ENCODE measurements around the gene SPATA9. TPM values are rescaled to one million over a fixed set of nuclear protein-coding genes. Genes with fewer than 3 reads are reported as not detected.

The SPATA9 gene
- total RNA-seq, 1 experiment from 2014 or later, result 0.15 TPM

DNA sequence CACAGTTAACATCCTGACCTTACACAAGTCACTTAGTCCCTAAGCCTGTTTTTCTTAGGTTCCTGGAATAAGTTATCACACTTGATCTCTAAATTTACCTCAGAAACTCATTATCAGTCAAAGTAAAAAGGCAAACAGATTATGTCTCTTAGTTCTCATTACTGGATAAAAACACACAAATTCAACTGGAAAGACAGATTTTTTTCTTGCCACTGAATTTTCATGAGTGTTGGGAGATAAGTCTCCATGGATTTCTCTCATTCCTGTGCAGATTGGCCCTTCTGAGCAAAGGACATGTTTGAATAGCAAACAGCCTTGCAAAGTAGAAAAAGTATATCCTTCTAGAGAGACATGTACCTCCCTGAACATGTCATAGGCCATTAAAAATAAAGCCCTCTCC lies 10.2 kb downstream of the SPATA9 start:
- H3K36me3 ChIP-seq (ENCODE audit: control insufficient read depth, insufficient read depth, low read length), result no peaks in the 10 kb centered on the region
- intact Hi-C loops (cut with micrococcal nuclease; ENCODE audit: unreplicated experiment), result no loop called here
- H3K4me1 ChIP-seq (ENCODE audit: control insufficient read depth, insufficient read depth, low read length), result no peaks in the 10 kb centered on the region
- no peak for DNase-seq (ENCODE audit: low read depth, low spot score)
- no TSS peak for BruUV-seq (replicated peaks)
- in situ Hi-C loops (cut with HindIII; ENCODE audit: low pct_unique_long_range_greater_than_20kb, low sequenced_read_pairs), result no loop called here
- ChIA-PET POLR2A (no interaction called here), CTCF (no interaction called here)
- H3K4me3 ChIP-seq (ENCODE audit: low read depth in 2 of 2, low read length in 2 of 2), result no peak overlapping the region
- no peaks in the 10 kb centered on the region for H3K9me3 ChIP-seq (ENCODE audit: control insufficient read depth, insufficient read depth, low read depth, low read length)
- no peaks in the 10 kb centered on the region for H3K27me3 ChIP-seq (ENCODE audit: control insufficient read depth, insufficient read depth, low read length)
- TF ChIP-seq POLR2AphosphoS5 (IDR thresholded peaks at IDR 0.05; ENCODE audit: low read depth, low read length) (no peak), CTCF (IDR thresholded peaks at IDR 0.05) (no peak)
- H3K27ac ChIP-seq (ENCODE audit: low read length), result no peak overlapping the region
- no peak for ATAC-seq

DNA sequence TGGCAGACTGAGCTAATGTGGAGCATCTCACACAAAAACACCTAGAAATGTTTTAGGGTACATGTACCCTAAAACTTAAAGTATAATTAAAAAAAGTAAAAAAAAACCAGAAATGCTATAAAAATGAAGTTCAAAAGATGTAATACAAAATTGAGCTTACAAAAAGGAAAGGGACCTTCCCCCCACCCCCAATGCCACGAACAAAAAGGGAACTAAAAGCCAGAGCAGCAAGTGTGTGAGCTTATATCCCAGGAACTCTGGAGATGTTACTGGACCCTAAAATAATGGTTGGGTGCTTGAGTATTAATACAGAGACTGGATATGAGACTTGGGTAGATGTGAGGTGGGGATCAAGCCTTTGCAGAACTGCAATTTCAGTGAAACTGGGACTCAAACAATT lies 11.0 kb downstream of the SPATA9 start:
- no peak overlapping the region for H3K27ac ChIP-seq (ENCODE audit: low read length)
- H3K9me3 ChIP-seq (ENCODE audit: control insufficient read depth, insufficient read depth, low read depth, low read length), result no peaks in the 10 kb centered on the region
- DNase-seq (ENCODE audit: low read depth, low spot score) (no peak), ATAC-seq (no peak)
- intact Hi-C loops (cut with micrococcal nuclease; ENCODE audit: unreplicated experiment), result no loop called here
- no peak for TF ChIP-seq SIN3A (IDR thresholded peaks at IDR 0.05; ENCODE audit: borderline replicate concordance, insufficient read depth, low read depth, low read length)
- TF ChIP-seq, protein P1, sequence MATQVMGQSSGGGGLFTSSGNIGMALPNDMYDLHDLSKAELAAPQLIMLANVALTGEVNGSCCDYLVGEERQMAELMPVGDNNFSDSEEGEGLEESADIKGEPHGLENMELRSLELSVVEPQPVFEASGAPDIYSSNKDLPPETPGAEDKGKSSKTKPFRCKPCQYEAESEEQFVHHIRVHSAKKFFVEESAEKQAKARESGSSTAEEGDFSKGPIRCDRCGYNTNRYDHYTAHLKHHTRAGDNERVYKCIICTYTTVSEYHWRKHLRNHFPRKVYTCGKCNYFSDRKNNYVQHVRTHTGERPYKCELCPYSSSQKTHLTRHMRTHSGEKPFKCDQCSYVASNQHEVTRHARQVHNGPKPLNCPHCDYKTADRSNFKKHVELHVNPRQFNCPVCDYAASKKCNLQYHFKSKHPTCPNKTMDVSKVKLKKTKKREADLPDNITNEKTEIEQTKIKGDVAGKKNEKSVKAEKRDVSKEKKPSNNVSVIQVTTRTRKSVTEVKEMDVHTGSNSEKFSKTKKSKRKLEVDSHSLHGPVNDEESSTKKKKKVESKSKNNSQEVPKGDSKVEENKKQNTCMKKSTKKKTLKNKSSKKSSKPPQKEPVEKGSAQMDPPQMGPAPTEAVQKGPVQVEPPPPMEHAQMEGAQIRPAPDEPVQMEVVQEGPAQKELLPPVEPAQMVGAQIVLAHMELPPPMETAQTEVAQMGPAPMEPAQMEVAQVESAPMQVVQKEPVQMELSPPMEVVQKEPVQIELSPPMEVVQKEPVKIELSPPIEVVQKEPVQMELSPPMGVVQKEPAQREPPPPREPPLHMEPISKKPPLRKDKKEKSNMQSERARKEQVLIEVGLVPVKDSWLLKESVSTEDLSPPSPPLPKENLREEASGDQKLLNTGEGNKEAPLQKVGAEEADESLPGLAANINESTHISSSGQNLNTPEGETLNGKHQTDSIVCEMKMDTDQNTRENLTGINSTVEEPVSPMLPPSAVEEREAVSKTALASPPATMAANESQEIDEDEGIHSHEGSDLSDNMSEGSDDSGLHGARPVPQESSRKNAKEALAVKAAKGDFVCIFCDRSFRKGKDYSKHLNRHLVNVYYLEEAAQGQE (IDR thresholded peaks at IDR 0.05; ENCODE audit: insufficient read depth in 1 of 2, low read depth in 2 of 2, low read length in 1 of 2), result no peak
- no peak for TF ChIP-seq POLR2AphosphoS5 (IDR thresholded peaks at IDR 0.05; ENCODE audit: low read depth, low read length)
- TF ChIP-seq TCF7L2 (IDR thresholded peaks at IDR 0.05; ENCODE audit: low read depth, low read length), result no peak
- no peak for TF ChIP-seq CTCF (IDR thresholded peaks at IDR 0.05)
- H3K4me1 ChIP-seq (ENCODE audit: control insufficient read depth, insufficient read depth, low read length), result no peaks in the 10 kb centered on the region
- H3K4me3 ChIP-seq (ENCODE audit: low read depth in 2 of 2, low read length in 2 of 2), result no peak overlapping the region
- POLR2A ChIA-PET, result no interaction called here
- BruUV-seq (replicated peaks), result no TSS peak
- no peaks in the 10 kb centered on the region for H3K27me3 ChIP-seq (ENCODE audit: control insufficient read depth, insufficient read depth, low read length)
- in situ Hi-C loops (cut with HindIII; ENCODE audit: low pct_unique_long_range_greater_than_20kb, low sequenced_read_pairs), result no loop called here
- no peaks in the 10 kb centered on the region for H3K36me3 ChIP-seq (ENCODE audit: control insufficient read depth, insufficient read depth, low read length)
- CTCF ChIA-PET, result no interaction called here

- TF ChIP-seq TCF7L2 (IDR thresholded peaks at IDR 0.05; ENCODE audit: low read depth, low read length) (no peak), POLR2AphosphoS5 (IDR thresholded peaks at IDR 0.05; ENCODE audit: low read depth, low read length) (no peak), CTCF (IDR thresholded peaks at IDR 0.05) (no peak), SIN3A (IDR thresholded peaks at IDR 0.05; ENCODE audit: borderline replicate concordance, insufficient read depth, low read depth, low read length) (no peak)
- TF ChIP-seq, protein P1 (IDR thresholded peaks at IDR 0.05; ENCODE audit: insufficient read depth in 1 of 2, low read depth in 2 of 2, low read length in 1 of 2), result no peak
- ChIA-PET POLR2A (no interaction called here), CTCF (interaction anchor here (0.6 kb wide), 1 partner anchor 61 kb away, joined by 11 read pairs; no protein-coding TSS in a partner anchor)
- no peak for DNase-seq (ENCODE audit: low read depth, low spot score)
- in situ Hi-C loops (cut with HindIII; ENCODE audit: low pct_unique_long_range_greater_than_20kb, low sequenced_read_pairs), result no loop called here
- no peaks in the 10 kb centered on the region for H3K4me1 ChIP-seq (ENCODE audit: control insufficient read depth, insufficient read depth, low read length)
- H3K27me3 ChIP-seq (ENCODE audit: control insufficient read depth, insufficient read depth, low read length), result no peaks in the 10 kb centered on the region
- intact Hi-C loops (cut with micrococcal nuclease; ENCODE audit: unreplicated experiment), result no loop called here
- no peaks in the 10 kb centered on the region for H3K36me3 ChIP-seq (ENCODE audit: control insufficient read depth, insufficient read depth, low read length)
- no TSS peak for BruUV-seq (replicated peaks)
- no peaks in the 10 kb centered on the region for H3K9me3 ChIP-seq (ENCODE audit: control insufficient read depth, insufficient read depth, low read depth, low read length)
- no peak overlapping the region for H3K4me3 ChIP-seq (ENCODE audit: low read depth in 2 of 2, low read length in 2 of 2)
- no peak overlapping the region for H3K27ac ChIP-seq (ENCODE audit: low read length)
- no peak for ATAC-seq
Observed at GRCh38 chr5:95670568-95670967, 12.2 kb downstream of the SPATA9 start.
